ENCODE data around the gene CLPTM1L. TPM values are rescaled to one million over a fixed set of nuclear protein-coding genes. Genes with fewer than 3 reads are reported as not detected.
"Not testable (repeated sequence)": the region's sequence is repeated elsewhere in the genome, so short reads cannot be mapped to it uniquely, and the experiment has no call there.

The CLPTM1L gene
- total and polyA plus RNA-seq, 12 donors = 40.7 to 96.5 (median 83.2) TPM

GRCh38 chr5:1291611-1292080 lies 53.3 kb downstream of the CLPTM1L start:
- DNase-seq = no peak
- no peaks in the 10 kb centered on the region for H3K36me3 ChIP-seq (replicated peaks in 1 of 2)
- no peaks in the 10 kb centered on the region for H3K9me3 ChIP-seq (replicated peaks in 1 of 3)
- peaks cover 29% of the 10 kb centered on the region for H3K27me3 ChIP-seq
- no peak for TF ChIP-seq POLR2A (IDR thresholded peaks at IDR 0.05)
- no peak for TF ChIP-seq CTCF (IDR thresholded peaks at IDR 0.05)
- H3K4me3 ChIP-seq = no peak overlapping the region
- WGBS, 4 donors = 72 to 85% (median 80%) methylated on average over 20 to 24 of the region's 24 CpGs
- no peak overlapping the region for H3K27ac ChIP-seq
- intact Hi-C loops (cut with DNase I) = no loop called here
- no peaks in the 10 kb centered on the region for H3K4me1 ChIP-seq (replicated peaks in 1 of 2)

DNA sequence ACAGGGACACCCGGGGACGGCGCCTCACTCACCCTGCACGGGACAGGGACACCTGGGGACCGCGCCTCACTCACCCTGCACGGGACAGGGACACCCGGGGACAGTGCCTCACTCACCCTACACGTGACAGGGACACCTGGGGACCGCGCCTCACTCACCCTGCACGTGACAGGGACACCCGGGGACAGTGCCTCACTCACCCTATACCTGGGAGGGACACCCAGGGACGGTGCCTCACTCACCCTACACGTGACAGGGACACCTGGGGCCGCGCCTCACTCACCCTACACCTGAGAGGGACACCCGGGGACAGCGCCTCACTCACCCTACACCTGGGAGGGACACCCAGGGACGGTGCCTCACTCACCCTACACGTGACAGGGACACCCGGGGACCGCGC lies 53.9 kb downstream of the CLPTM1L start:
- H3K9me3 ChIP-seq (replicated peaks in 1 of 3); H3K4me3 ChIP-seq; intact Hi-C loops (cut with DNase I); H3K4me1 ChIP-seq (replicated peaks in 1 of 2); H3K36me3 ChIP-seq (replicated peaks in 1 of 2); H3K27ac ChIP-seq; DNase-seq: not testable (repeated sequence)
- 76 to 93% (median 81%) methylated on average over 3 to 24 of the region's 24 CpGs for WGBS, 4 donors
- peaks cover 28% of the 10 kb centered on the region for H3K27me3 ChIP-seq

DNA sequence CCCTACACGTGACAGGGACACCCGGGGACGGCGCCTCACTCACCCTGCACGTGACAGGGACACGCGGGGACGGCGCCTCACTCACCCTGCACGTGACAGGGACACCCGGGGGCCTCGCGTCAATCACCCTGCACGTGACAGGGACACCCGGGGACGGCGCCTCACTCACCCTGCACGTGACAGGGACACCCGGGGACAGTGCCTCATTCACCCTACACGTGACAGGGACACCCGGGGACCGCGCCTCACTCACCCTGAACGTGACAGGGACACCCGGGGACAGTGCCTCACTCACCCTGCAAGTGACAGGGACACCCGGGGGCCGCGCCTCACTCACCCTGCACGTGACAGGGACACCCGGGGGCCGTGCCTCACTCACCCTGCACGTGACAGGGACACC lies 55.3 kb downstream of the CLPTM1L start:
- H3K9me3 ChIP-seq (replicated peaks in 1 of 3); intact Hi-C loops (cut with DNase I); H3K4me1 ChIP-seq (replicated peaks in 1 of 2); H3K27ac ChIP-seq; H3K36me3 ChIP-seq (replicated peaks in 1 of 2); H3K4me3 ChIP-seq; DNase-seq: not testable (repeated sequence)
- 88 to 100% (median 88%) methylated on average over 1 to 21 of the region's 32 CpGs; no CpG with 5 or more reads in 1 of the 4 donors for WGBS, 4 donors
- H3K27me3 ChIP-seq = peaks cover 14% of the 10 kb centered on the region

DNA sequence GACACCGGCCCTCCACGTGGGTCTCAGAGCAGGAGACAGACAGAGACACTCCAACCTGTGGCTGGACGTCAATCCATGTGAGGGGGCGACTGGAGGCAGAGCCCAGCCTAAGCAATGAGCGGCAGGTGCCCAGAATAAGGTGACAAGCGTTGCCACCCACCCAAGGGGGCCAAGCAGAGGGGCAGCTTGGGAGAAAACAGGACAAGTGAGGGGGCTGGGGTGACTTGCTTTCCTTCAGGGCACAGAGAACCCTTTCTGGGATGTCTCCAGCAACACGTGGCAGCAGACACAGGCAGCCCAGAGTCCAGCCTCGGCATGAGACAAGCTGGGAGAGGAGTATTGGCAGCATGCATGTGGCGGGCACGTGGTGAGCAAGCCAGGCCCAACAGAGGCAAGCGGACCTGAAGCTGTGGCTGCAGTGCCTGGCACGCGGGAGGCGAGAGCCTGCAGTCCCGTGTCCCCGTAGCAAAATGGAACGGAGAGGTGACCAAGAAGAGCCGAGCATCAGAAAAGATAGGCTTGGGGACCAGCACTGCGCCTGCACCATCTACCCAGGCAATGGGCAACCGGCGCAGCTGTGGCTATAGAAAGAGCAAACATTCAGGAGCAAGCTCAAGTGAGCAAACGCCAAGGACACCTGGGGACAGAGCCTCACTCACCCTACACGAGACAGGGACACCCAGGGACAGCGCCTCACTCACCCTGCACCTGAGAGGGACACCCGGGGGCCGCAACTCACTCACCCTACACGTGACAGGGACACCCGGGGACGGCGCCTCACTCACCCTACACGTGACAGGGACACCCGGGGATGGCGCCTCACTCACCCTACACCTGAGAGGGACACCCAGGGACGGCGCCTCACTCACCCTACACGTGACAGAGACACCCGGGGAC lies 56.2 kb downstream of the CLPTM1L start:
- no peak for TF ChIP-seq CTCF (IDR thresholded peaks at IDR 0.05)
- TF ChIP-seq POLR2A (IDR thresholded peaks at IDR 0.05) = no peak
- Histone ChIP-seq H3K36me3 (replicated peaks in 1 of 2) (no peaks in the 10 kb centered on the region), H3K27me3 (peaks cover 6% of the 10 kb centered on the region), H3K4me1 (replicated peaks in 1 of 2) (no peaks in the 10 kb centered on the region), H3K27ac (no peak overlapping the region), H3K9me3 (replicated peaks in 1 of 3) (no peaks in the 10 kb centered on the region), H3K4me3 (no peak overlapping the region)
- WGBS, 4 donors = 85 to 87% (median 87%) methylated on average over 19 to 37 of the region's 37 CpGs
- no peak for DNase-seq
- intact Hi-C loops (cut with DNase I) = no loop called here

GRCh38 chr5:1285883-1286291 lies 59.0 kb downstream of the CLPTM1L start:
- Histone ChIP-seq H3K27me3 (no peaks in the 10 kb centered on the region), H3K27ac (no peak overlapping the region), H3K4me3 (no peak overlapping the region), H3K4me1 (replicated peaks in 1 of 2) (no peaks in the 10 kb centered on the region), H3K36me3 (replicated peaks in 1 of 2) (no peaks in the 10 kb centered on the region), H3K9me3 (replicated peaks in 1 of 3) (no peaks in the 10 kb centered on the region)
- WGBS, 4 donors = 88 to 93% (median 89%) methylated on average over 25 of the region's 25 CpGs
- intact Hi-C loops (cut with DNase I) = no loop called here
- TF ChIP-seq POLR2A (IDR thresholded peaks at IDR 0.05) (no peak), CTCF (IDR thresholded peaks at IDR 0.05) (no peak)
- DNase-seq = no peak

All from adrenal gland (tissue), 12 donors.